ENCODE data around the gene DOCK2.

The DOCK2 gene

GRCh38 chr5:169732841-169733240 lies 95.8 kb downstream of the DOCK2 start:
- no peak overlapping the region for H3K27ac ChIP-seq
- no peak for TF ChIP-seq CTCF (conservative IDR thresholded peaks at IDR 0.05)
- TF ChIP-seq ZFX (IDR thresholded peaks at IDR 0.05): no peak

- H3K27ac ChIP-seq: no peak overlapping the region
- TF ChIP-seq ZFX (IDR thresholded peaks at IDR 0.05): no peak
- TF ChIP-seq CTCF (conservative IDR thresholded peaks at IDR 0.05): no peak
Observed at GRCh38 chr5:169735913-169736312, 98.8 kb downstream of the DOCK2 start.

- H3K27ac ChIP-seq: no peak overlapping the region
Observed at GRCh38 chr5:169736653-169737052, 99.6 kb downstream of the DOCK2 start.

GRCh38 chr5:169740435-169740834 lies 103.4 kb downstream of the DOCK2 start:
- no peak for TF ChIP-seq ZFX (IDR thresholded peaks at IDR 0.05)
- no peak for TF ChIP-seq CTCF (conservative IDR thresholded peaks at IDR 0.05)
- H3K27ac ChIP-seq: no peak overlapping the region

More at GRCh38 chr5:169736653-169737052, 99.6 kb downstream of the DOCK2 start:
- TF ChIP-seq ZFX (IDR thresholded peaks at IDR 0.05): no peak
- TF ChIP-seq CTCF (conservative IDR thresholded peaks at IDR 0.05): no peak

- H3K27ac ChIP-seq: no peak overlapping the region
- TF ChIP-seq CTCF (conservative IDR thresholded peaks at IDR 0.05) (no peak), ZFX (IDR thresholded peaks at IDR 0.05) (no peak)
Observed at GRCh38 chr5:169742771-169743296, 105.8 kb downstream of the DOCK2 start.

- no peak for TF ChIP-seq CTCF (conservative IDR thresholded peaks at IDR 0.05)
- no peak for TF ChIP-seq ZFX (IDR thresholded peaks at IDR 0.05)
Observed at GRCh38 chr5:169744336-169744735, 107.3 kb downstream of the DOCK2 start.

GRCh38 chr5:169745441-169746146 lies 108.5 kb downstream of the DOCK2 start:
- TF ChIP-seq ZFX (IDR thresholded peaks at IDR 0.05) (no peak), CTCF (conservative IDR thresholded peaks at IDR 0.05) (no peak)
- H3K27ac ChIP-seq: no peak overlapping the region

More at GRCh38 chr5:169744336-169744735, 107.3 kb downstream of the DOCK2 start:
- H3K27ac ChIP-seq: no peak overlapping the region
